Upper lobe of right lung (tissue), 1 donor: ENCODE data around the gene F11. TPM values are rescaled to one million over a fixed set of nuclear protein-coding genes. Genes with fewer than 3 reads are reported as not detected.
A peak's percentile ranks its signal among the peaks of the same experiment; 100 is the strongest.

Source experiments
- ATAC-seq: fragments of 200-7000 bp; cut with Tn5 transposase; one replicate; pipeline ENCODE4 v1.9.1; 2020; ENCODE audit warnings: mild to moderate bottlenecking, moderate library complexity
- DNase-seq: peaks from one replicate; pipeline ENCODE4 v3.0.0-alpha.2; 2020
- H3K27ac ChIP-seq: fragments of 200-600 bp; one replicate; pipeline ENCODE4 v1.8.0; 2022
- H3K27me3 ChIP-seq: fragments of 200-600 bp; one replicate; pipeline ENCODE4 v1.8.0; 2022; ENCODE audit warnings: mild to moderate bottlenecking
- H3K36me3 ChIP-seq: fragments of 200-600 bp; one replicate; pipeline ENCODE4 v1.8.0; 2022
- H3K4me1 ChIP-seq: fragments of 200-600 bp; one replicate; pipeline ENCODE4 v1.8.0; 2022
- H3K4me3 ChIP-seq: fragments of 200-600 bp; one replicate; pipeline ENCODE4 v1.8.0; 2022; ENCODE audit warnings: mild to moderate bottlenecking
- H3K9me3 ChIP-seq: fragments of 200-600 bp; one replicate; pipeline ENCODE4 v1.8.0; 2022
- CTCF ChIP-seq: fragments of 200-600 bp; IDR thresholded peaks from one replicate; pipeline ENCODE4 v1.8.0; 2022; ENCODE audit warnings: antibody characterized with exemption
- intact Hi-C: fragments of 100-400 bp; cut with DNase I; formaldehyde crosslinking; loops from one replicate; pipeline ENCODE4 v1.11.0; 2022
- total RNA-seq: library from RNA; stranded (reverse); fragmentation: NEBNext Ultra II Directional; extraction: Animal tissue kit (Norgen Biotek cat#: 25700); gene quantifications from one replicate; pipeline ENCODE4 v1.2.1, GENCODE V29; 2021
- donor health status: DM: no; HTN: yes; CAD: no; lungs with severe emphysema.

Gene F11
- total RNA-seq, 1 donor from 2014 or later = 24.7 TPM

DNA sequence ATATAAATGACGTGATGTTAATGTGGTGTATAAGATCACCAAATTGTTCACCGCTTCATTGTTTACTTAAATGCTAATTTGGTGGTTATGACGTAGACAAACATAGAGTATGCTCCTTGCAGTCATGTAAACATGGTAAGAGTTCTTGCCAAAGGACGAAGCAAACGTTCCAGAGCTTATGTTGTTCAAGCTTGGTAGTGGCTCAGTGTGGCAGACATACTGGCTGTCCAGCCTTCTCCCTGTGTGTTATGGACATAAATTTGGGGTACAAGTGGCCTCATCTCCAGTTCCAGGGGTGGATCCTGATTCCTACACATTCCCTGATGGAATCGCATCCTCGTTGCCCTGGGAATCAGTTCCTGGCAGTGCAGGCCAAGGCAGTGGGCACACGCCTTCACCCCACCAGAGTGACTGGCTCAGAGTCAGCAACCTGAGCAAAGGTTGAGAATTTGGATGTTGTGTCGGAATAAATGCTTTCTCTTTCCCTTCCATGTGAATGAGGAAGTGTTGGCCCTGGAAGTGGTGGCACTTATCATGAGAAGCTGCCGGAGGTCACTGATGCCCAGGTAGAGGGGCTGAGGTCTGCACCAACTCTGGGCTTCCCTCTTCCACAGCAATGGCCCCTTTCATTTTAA is 25.4 kb downstream of the F11 start:
- no peak overlapping the region for H3K27ac ChIP-seq
- no peaks in the 10 kb centered on the region for H3K9me3 ChIP-seq
- ATAC-seq = no peak
- no peaks in the 10 kb centered on the region for H3K36me3 ChIP-seq
- intact Hi-C loops = loop anchor here (10.0 kb wide), 1 partner anchor 293 kb away; no protein-coding TSS in a partner anchor
- no peak for TF ChIP-seq CTCF
- H3K4me3 ChIP-seq = no peak overlapping the region
- H3K27me3 ChIP-seq = no peaks in the 10 kb centered on the region
- no peak for DNase-seq
- H3K4me1 ChIP-seq = no peaks in the 10 kb centered on the region

DNA sequence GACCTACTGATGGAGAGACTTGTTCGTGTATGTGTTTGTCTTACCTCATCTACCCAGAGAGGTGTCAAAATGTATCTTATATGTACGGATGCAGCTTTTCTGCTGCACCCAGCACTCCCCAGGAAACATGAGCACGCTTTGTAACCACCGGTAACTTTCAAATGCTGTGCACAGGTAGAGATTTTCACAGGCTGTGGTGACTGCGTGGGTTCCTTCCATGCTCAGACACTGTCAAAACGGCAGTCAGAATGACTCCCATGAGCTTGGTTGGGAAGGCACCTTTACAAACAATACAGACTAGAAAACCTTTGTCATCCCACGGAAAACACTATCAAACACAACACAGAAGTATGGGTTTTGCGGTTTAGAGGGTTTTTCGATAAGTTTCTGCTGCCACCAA is 28.2 kb downstream of the F11 start:
- Histone ChIP-seq H3K4me3 (no peak overlapping the region), H3K27ac (no peak overlapping the region), H3K4me1 (no peaks in the 10 kb centered on the region), H3K9me3 (no peaks in the 10 kb centered on the region), H3K27me3 (peaks cover 12% of the 10 kb centered on the region), H3K36me3 (no peaks in the 10 kb centered on the region)
- ATAC-seq = no peak
- intact Hi-C loops = loop anchor here (10.0 kb wide), 1 partner anchor 291 kb away; no protein-coding TSS in a partner anchor
- no peak for DNase-seq
- no peak for TF ChIP-seq CTCF

GRCh38 chr4:186296481-186296880 is 30.5 kb downstream of the F11 start:
- Histone ChIP-seq H3K4me3 (no peak overlapping the region), H3K36me3 (no peaks in the 10 kb centered on the region), H3K4me1 (no peaks in the 10 kb centered on the region), H3K27ac (no peak overlapping the region), H3K9me3 (no peaks in the 10 kb centered on the region), H3K27me3 (peaks cover 12% of the 10 kb centered on the region)
- ATAC-seq (no peak), DNase-seq (no peak)
- intact Hi-C loops = loop anchor here (10.0 kb wide), 1 partner anchor 288 kb away; no protein-coding TSS in a partner anchor
- TF ChIP-seq CTCF = no peak

GRCh38 chr4:186297013-186297645 is 31.1 kb downstream of the F11 start:
- H3K9me3 ChIP-seq = no peaks in the 10 kb centered on the region
- H3K36me3 ChIP-seq = no peaks in the 10 kb centered on the region
- no peak overlapping the region for H3K27ac ChIP-seq
- peak; percentile 68 for TF ChIP-seq CTCF
- H3K4me1 ChIP-seq = no peaks in the 10 kb centered on the region
- H3K4me3 ChIP-seq = no peak overlapping the region
- ATAC-seq (peak; percentile 48), DNase-seq (no peak)
- H3K27me3 ChIP-seq = peaks cover 12% of the 10 kb centered on the region
- intact Hi-C loops = loop anchor here (10.0 kb wide), 1 partner anchor 288 kb away; no protein-coding TSS in a partner anchor

DNA sequence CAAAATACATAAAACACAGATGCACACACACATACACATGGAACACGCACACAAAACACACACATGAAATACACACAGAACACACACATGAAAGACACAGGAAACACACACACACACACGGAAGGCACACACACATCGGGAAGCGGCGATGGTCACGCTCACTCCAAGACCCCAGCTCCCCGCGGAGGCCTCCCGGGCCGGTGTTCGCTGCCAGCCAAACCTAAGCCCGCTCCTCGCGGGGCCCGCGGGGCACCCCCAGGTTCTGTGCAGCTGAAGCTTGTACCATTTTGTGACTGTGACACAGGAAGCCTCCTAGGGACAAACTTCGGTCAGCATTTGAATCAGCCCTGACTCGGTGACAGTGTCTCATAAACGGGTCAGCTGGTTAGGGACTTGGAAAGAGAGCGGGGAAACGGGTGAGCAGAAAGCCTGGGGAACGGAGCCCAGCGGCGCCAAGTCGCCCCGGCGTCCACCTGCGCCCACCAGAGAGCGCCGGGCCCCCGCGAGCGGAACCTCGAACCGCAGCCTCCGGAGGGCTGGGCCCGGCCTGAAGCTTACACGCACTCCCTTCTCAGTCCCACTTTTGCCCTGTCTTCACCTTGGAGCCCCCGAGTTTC is 32.1 kb downstream of the F11 start:
- no peaks in the 10 kb centered on the region for H3K4me1 ChIP-seq
- intact Hi-C loops = loop anchor here (10.0 kb wide), 1 partner anchor 287 kb away; no protein-coding TSS in a partner anchor
- peaks cover 12% of the 10 kb centered on the region for H3K27me3 ChIP-seq
- no peaks in the 10 kb centered on the region for H3K36me3 ChIP-seq
- no peak for DNase-seq
- H3K4me3 ChIP-seq = no peak overlapping the region
- no peak for TF ChIP-seq CTCF
- H3K9me3 ChIP-seq = no peaks in the 10 kb centered on the region
- H3K27ac ChIP-seq = no peak overlapping the region
- no peak for ATAC-seq
